ENCODE data around the gene TBL3.
"Not testable (repeated sequence)": the region's sequence is repeated elsewhere in the genome, so short reads cannot be mapped to it uniquely, and the experiment has no call there.

The TBL3 gene

DNA sequence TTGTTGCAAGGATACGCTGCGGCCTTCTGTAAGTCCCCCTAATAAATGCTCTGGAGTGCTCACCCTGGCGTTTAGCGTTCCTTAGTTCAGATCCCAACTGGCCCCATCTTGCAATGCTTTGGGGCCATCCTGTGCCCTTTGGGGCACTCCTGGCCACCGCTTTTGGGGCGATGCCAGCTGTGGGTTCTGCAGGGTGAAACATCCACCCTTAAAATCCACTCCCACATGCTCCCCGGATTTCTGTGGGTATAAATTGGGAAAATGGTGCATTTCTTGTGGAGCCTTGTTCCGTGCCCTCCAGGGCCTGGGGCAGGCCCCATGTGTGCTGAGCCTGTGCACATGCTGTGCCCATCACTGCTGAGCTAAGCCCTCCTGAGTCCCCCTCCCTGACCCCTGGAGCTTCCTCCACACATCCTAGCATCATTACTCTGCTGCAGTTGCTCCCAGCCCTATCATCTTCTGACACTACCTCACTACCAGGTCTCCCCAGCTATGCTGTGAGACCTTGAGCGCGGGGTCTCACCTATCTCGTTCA lies 34.8 kb upstream of the TBL3 start:
- no peaks in the 10 kb centered on the region for H3K27me3 ChIP-seq (ENCODE audit: insufficient read depth, low read length, poor library complexity, severe bottlenecking)
- no peaks in the 10 kb centered on the region for H3K4me1 ChIP-seq (ENCODE audit: insufficient read depth, low read length, poor library complexity, severe bottlenecking)
- H3K79me2 ChIP-seq (ENCODE audit: insufficient read depth, low read length), result 0 out of 2 replicates have a peak, but pooled peaks cover 2% of the 10 kb centered on the region
- H2AFZ ChIP-seq (ENCODE audit: low read length), result no peak overlapping the region
- H3K4me2 ChIP-seq (ENCODE audit: low read depth, low read length, poor library complexity, severe bottlenecking), result no peak overlapping the region
- H3K9me2 ChIP-seq (replicated peaks; ENCODE audit: low read depth, low read length), result no peaks in the 10 kb centered on the region
- H4K20me1 ChIP-seq (ENCODE audit: insufficient read depth, low read length, poor library complexity, severe bottlenecking), result no peaks in the 10 kb centered on the region
- H3K36me3 ChIP-seq (ENCODE audit: insufficient read depth, low read length), result no peaks in the 10 kb centered on the region
- no peak overlapping the region for H3K9ac ChIP-seq (ENCODE audit: low read depth, low read length, poor library complexity, severe bottlenecking)
- H3F3A ChIP-seq (ENCODE audit: low read depth), result no peaks in the 10 kb centered on the region
- TF ChIP-seq, protein P1, sequence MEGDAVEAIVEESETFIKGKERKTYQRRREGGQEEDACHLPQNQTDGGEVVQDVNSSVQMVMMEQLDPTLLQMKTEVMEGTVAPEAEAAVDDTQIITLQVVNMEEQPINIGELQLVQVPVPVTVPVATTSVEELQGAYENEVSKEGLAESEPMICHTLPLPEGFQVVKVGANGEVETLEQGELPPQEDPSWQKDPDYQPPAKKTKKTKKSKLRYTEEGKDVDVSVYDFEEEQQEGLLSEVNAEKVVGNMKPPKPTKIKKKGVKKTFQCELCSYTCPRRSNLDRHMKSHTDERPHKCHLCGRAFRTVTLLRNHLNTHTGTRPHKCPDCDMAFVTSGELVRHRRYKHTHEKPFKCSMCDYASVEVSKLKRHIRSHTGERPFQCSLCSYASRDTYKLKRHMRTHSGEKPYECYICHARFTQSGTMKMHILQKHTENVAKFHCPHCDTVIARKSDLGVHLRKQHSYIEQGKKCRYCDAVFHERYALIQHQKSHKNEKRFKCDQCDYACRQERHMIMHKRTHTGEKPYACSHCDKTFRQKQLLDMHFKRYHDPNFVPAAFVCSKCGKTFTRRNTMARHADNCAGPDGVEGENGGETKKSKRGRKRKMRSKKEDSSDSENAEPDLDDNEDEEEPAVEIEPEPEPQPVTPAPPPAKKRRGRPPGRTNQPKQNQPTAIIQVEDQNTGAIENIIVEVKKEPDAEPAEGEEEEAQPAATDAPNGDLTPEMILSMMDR (conservative IDR thresholded peaks at IDR 0.05; ENCODE audit: low read length), result no peak
- no peak for TF ChIP-seq EZH2phosphoT487 (IDR thresholded peaks at IDR 0.05; ENCODE audit: borderline replicate concordance)
- no peaks in the 10 kb centered on the region for H3K9me3 ChIP-seq (ENCODE audit: insufficient read depth, low read depth, low read length)
- no peak overlapping the region for H3K4me3 ChIP-seq (ENCODE audit: low read length, poor library complexity, severe bottlenecking)

DNA sequence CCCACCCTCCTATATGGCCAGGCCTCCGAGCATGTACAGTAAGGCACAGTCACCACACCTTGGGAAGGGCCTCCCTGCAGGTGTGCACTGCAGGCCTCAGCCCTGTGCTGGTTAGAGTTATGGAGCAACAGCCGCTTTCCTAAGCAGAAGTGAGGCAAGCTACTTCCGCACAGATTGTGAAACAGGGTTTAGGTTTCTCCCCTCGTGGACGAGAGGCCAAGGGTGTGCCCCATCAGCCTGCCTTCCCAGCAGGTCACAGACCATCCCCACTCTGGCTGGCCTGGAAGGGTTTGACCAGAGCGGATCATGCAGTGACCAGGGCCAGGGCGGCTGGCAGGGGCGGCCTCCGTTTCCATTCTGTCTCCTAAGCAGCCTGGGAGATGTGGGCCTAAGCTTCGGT lies 33.5 kb upstream of the TBL3 start:
- no peaks in the 10 kb centered on the region for H3K36me3 ChIP-seq (ENCODE audit: insufficient read depth, low read length)
- no peaks in the 10 kb centered on the region for H4K20me1 ChIP-seq (ENCODE audit: insufficient read depth, low read length, poor library complexity, severe bottlenecking)
- H3K27me3 ChIP-seq (ENCODE audit: insufficient read depth, low read length, poor library complexity, severe bottlenecking), result no peaks in the 10 kb centered on the region
- H3K9me2 ChIP-seq (replicated peaks; ENCODE audit: low read depth, low read length), result no peaks in the 10 kb centered on the region
- no peaks in the 10 kb centered on the region for H3K9me3 ChIP-seq (ENCODE audit: insufficient read depth, low read depth, low read length)
- H2AFZ ChIP-seq (ENCODE audit: low read length), result no peak overlapping the region
- no peak overlapping the region for H3K9ac ChIP-seq (ENCODE audit: low read depth, low read length, poor library complexity, severe bottlenecking)
- TF ChIP-seq, protein P1 (conservative IDR thresholded peaks at IDR 0.05; ENCODE audit: low read length), result no peak
- no peak for TF ChIP-seq EZH2phosphoT487 (IDR thresholded peaks at IDR 0.05; ENCODE audit: borderline replicate concordance)
- peaks cover under 1% of the 10 kb centered on the region for H3K4me1 ChIP-seq (ENCODE audit: insufficient read depth, low read length, poor library complexity, severe bottlenecking)
- H3F3A ChIP-seq (ENCODE audit: low read depth), result no peaks in the 10 kb centered on the region
- H3K4me2 ChIP-seq (ENCODE audit: low read depth, low read length, poor library complexity, severe bottlenecking), result no peak overlapping the region
- H3K4me3 ChIP-seq (ENCODE audit: low read length, poor library complexity, severe bottlenecking), result no peak overlapping the region
- peaks cover 11% of the 10 kb centered on the region; the same call in 1 of the 2 replicates for H3K79me2 ChIP-seq (ENCODE audit: insufficient read depth, low read length)

DNA sequence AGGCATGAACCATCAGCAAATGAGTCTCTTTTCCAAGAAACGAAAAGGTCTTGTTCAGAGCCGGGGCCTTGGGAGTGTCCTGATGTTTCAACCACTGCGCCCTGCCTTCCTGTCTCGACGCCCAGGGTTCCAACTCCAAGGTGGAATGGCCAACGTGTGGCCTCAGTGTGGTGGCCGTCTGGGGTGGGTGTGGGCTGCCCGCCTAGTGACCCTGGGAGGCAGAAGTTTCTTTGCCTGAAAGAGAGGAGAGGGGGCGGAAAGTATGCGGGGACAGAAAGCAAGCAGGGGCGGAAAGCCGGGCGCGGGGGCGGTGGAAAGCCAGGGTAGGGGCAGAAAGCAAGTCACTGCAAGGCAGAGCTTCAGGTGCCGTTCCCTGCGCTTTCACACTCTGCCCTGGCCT lies 32.9 kb upstream of the TBL3 start:
- Histone ChIP-seq H3K4me3 (ENCODE audit: low read length, poor library complexity, severe bottlenecking) (no peak overlapping the region), H3K9me2 (replicated peaks; ENCODE audit: low read depth, low read length) (no peaks in the 10 kb centered on the region), H3K9me3 (ENCODE audit: insufficient read depth, low read depth, low read length) (no peaks in the 10 kb centered on the region), H3K27me3 (ENCODE audit: insufficient read depth, low read length, poor library complexity, severe bottlenecking) (no peaks in the 10 kb centered on the region), H3K36me3 (ENCODE audit: insufficient read depth, low read length) (no peaks in the 10 kb centered on the region), H3K4me2 (ENCODE audit: low read depth, low read length, poor library complexity, severe bottlenecking) (no peak overlapping the region), H3K4me1 (ENCODE audit: insufficient read depth, low read length, poor library complexity, severe bottlenecking) (peaks cover 5% of the 10 kb centered on the region), H3K79me2 (ENCODE audit: insufficient read depth, low read length) (peaks cover 11% of the 10 kb centered on the region; the same call in 1 of the 2 replicates), H3K9ac (ENCODE audit: low read depth, low read length, poor library complexity, severe bottlenecking) (no peak overlapping the region), H2AFZ (ENCODE audit: low read length) (no peak overlapping the region), H3F3A (ENCODE audit: low read depth) (no peaks in the 10 kb centered on the region), H4K20me1 (ENCODE audit: insufficient read depth, low read length, poor library complexity, severe bottlenecking) (no peaks in the 10 kb centered on the region)
- TF ChIP-seq, protein P1 (conservative IDR thresholded peaks at IDR 0.05; ENCODE audit: low read length), result no peak
- TF ChIP-seq EZH2phosphoT487 (IDR thresholded peaks at IDR 0.05; ENCODE audit: borderline replicate concordance), result no peak

DNA sequence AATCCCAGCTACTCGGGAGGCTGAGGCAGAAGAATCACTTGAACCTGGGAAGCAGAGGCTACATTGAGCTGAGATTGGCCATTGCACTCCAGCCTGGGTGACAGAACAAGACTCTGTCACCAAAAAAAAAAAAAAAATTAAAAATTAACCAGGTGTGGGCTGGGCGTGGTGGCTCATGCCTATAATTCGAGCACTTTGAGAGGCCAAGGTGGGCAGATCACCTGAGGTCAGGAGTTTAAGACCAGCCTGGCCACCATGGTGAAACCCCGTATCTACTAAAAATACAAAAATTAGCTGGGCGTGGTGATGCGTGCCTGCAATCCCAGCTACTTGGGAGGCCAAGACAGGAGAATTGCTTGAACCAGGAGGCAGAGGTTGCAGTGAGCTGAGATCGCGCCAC lies 32.0 kb upstream of the TBL3 start:
- H3K4me1 ChIP-seq (ENCODE audit: insufficient read depth, low read length, poor library complexity, severe bottlenecking); H3K36me3 ChIP-seq (ENCODE audit: insufficient read depth, low read length); H3K9me2 ChIP-seq (replicated peaks; ENCODE audit: low read depth, low read length); H3K4me2 ChIP-seq (ENCODE audit: low read depth, low read length, poor library complexity, severe bottlenecking); H2AFZ ChIP-seq (ENCODE audit: low read length); H3F3A ChIP-seq (ENCODE audit: low read depth); H3K9ac ChIP-seq (ENCODE audit: low read depth, low read length, poor library complexity, severe bottlenecking); H3K9me3 ChIP-seq (ENCODE audit: insufficient read depth, low read depth, low read length); H3K4me3 ChIP-seq (ENCODE audit: low read length, poor library complexity, severe bottlenecking); H3K27me3 ChIP-seq (ENCODE audit: insufficient read depth, low read length, poor library complexity, severe bottlenecking); H4K20me1 ChIP-seq (ENCODE audit: insufficient read depth, low read length, poor library complexity, severe bottlenecking): not testable (repeated sequence)
- H3K79me2 ChIP-seq (ENCODE audit: insufficient read depth, low read length), result peaks cover 11% of the 10 kb centered on the region; the same call in 1 of the 2 replicates
